HEK293 (cell line): ENCODE measurements around the gene ISG15.

Source experiments
- GLI4 ChIP-seq: fragments of 450-650 bp; formaldehyde crosslinking; IDR thresholded peaks from 2 replicates; pipeline ENCODE4 v1.5.1; 2016; ENCODE audit warnings: missing biosample characterization, missing genetic modification characterization
- KLF1 ChIP-seq: fragments of 450-650 bp; formaldehyde crosslinking; IDR thresholded peaks from 2 replicates; pipeline ENCODE4 v1.5.1; 2016; ENCODE audit warnings: missing biosample characterization, missing genetic modification characterization
- OVOL3 ChIP-seq: fragments of 450-650 bp; formaldehyde crosslinking; IDR thresholded peaks from 2 replicates; pipeline ENCODE4 v1.5.1; 2016; ENCODE audit warnings: missing biosample characterization, missing genetic modification characterization
- WT1 ChIP-seq: fragments of 450-650 bp; formaldehyde crosslinking; IDR thresholded peaks from 2 replicates; pipeline ENCODE4 v1.5.1; 2016; ENCODE audit warnings: missing biosample characterization, missing genetic modification characterization
- ZBTB11 ChIP-seq: fragments of 450-650 bp; formaldehyde crosslinking; conservative IDR thresholded peaks from 2 replicates; pipeline ENCODE4 v1.5.1; 2016; ENCODE audit warnings: low read depth, missing biosample characterization, missing genetic modification characterization
- ZBTB21 ChIP-seq: fragments of 450-650 bp; formaldehyde crosslinking; IDR thresholded peaks from 2 replicates; pipeline ENCODE4 v1.5.1; 2017; ENCODE audit warnings: missing biosample characterization, missing genetic modification characterization
- ZFP41 ChIP-seq: fragments of 450-650 bp; formaldehyde crosslinking; IDR thresholded peaks from 2 replicates; pipeline ENCODE4 v1.5.1; 2016; ENCODE audit warnings: missing biosample characterization, missing genetic modification characterization, borderline replicate concordance
- ZNF211 ChIP-seq: fragments of 450-650 bp; formaldehyde crosslinking; IDR thresholded peaks from 2 replicates; pipeline ENCODE4 v1.5.1; 2016; ENCODE audit warnings: low read depth, missing biosample characterization, missing genetic modification characterization
- ZNF214 ChIP-seq: fragments of 450-650 bp; formaldehyde crosslinking; IDR thresholded peaks from 2 replicates; pipeline ENCODE4 v1.5.1; 2017; ENCODE audit warnings: missing biosample characterization, mild to moderate bottlenecking, missing genetic modification characterization, borderline replicate concordance
- ZNF221 ChIP-seq: fragments of 450-650 bp; formaldehyde crosslinking; IDR thresholded peaks from 2 replicates; pipeline ENCODE4 v1.5.1; 2017; ENCODE audit warnings: missing biosample characterization, missing genetic modification characterization, borderline replicate concordance
- ZNF274 ChIP-seq, 2 experiments: fragments of 200-500 bp in 1 of 2; fragments of 450-650 bp in 1 of 2; sonication (Bioruptor generic) in 1 of 2; formaldehyde crosslinking in 1 of 2; IDR thresholded peaks; 2 replicates each; pipeline versions ENCODE4 v1.5.1 to v1.6.1; 2014 to 2016; ENCODE audit warnings: borderline replicate concordance in 1 of 2, inconsistent platforms in 1 of 2, low read length in 1 of 2, missing biosample characterization in 1 of 2, missing genetic modification characterization in 1 of 2
- ZNF423 ChIP-seq: fragments of 450-650 bp; formaldehyde crosslinking; IDR thresholded peaks from 2 replicates; pipeline ENCODE4 v1.5.1; 2016; ENCODE audit warnings: missing biosample characterization, missing genetic modification characterization
- ZNF513 ChIP-seq: fragments of 450-650 bp; IDR thresholded peaks from 2 replicates; pipeline ENCODE4 v1.5.1; 2018; ENCODE audit warnings: missing biosample characterization, missing genetic modification characterization
- ZNF544 ChIP-seq: fragments of 450-650 bp; formaldehyde crosslinking; IDR thresholded peaks from 2 replicates; pipeline ENCODE4 v1.5.0; 2017; ENCODE audit warnings: missing biosample characterization, missing genetic modification characterization
- ZNF585B ChIP-seq: fragments of 450-650 bp; formaldehyde crosslinking; IDR thresholded peaks from 2 replicates; pipeline ENCODE4 v1.5.1; 2016; ENCODE audit warnings: missing biosample characterization, missing genetic modification characterization
- ZNF623 ChIP-seq: fragments of 450-650 bp; formaldehyde crosslinking; IDR thresholded peaks from 2 replicates; pipeline ENCODE4 v1.5.1; 2016; ENCODE audit warnings: missing biosample characterization, missing genetic modification characterization
- ZNF792 ChIP-seq: fragments of 450-650 bp; formaldehyde crosslinking; IDR thresholded peaks from 2 replicates; pipeline ENCODE4 v1.5.1; 2016; ENCODE audit warnings: missing biosample characterization, missing genetic modification characterization
- ZNF830 ChIP-seq: fragments of 450-650 bp; IDR thresholded peaks from 2 replicates; pipeline ENCODE4 v1.5.0; 2018; ENCODE audit warnings: missing biosample characterization, missing genetic modification characterization, low read depth, mild to moderate bottlenecking, moderate library complexity
- ZSCAN23 ChIP-seq: fragments of 450-650 bp; formaldehyde crosslinking; IDR thresholded peaks from 2 replicates; pipeline ENCODE4 v1.5.1; 2016; ENCODE audit warnings: missing biosample characterization, missing genetic modification characterization
- TF ChIP-seq, protein P1 (sequence below): fragments of 450-650 bp; formaldehyde crosslinking; IDR thresholded peaks from 2 replicates; pipeline ENCODE4 v1.5.1; 2016; ENCODE audit warnings: missing biosample characterization, missing genetic modification characterization
- TF ChIP-seq, protein P2 (sequence below): fragments of 450-650 bp; formaldehyde crosslinking; IDR thresholded peaks from 2 replicates; pipeline ENCODE4 v1.5.1; 2016; ENCODE audit warnings: missing biosample characterization, missing genetic modification characterization
- TF ChIP-seq, protein P3 (sequence below): fragments of 450-650 bp; formaldehyde crosslinking; IDR thresholded peaks from 2 replicates; pipeline ENCODE4 v1.5.1; 2016; ENCODE audit warnings: missing biosample characterization, missing genetic modification characterization
- TF ChIP-seq, protein P4 (sequence below): fragments of 450-650 bp; formaldehyde crosslinking; IDR thresholded peaks from 2 replicates; pipeline ENCODE4 v1.5.1; 2017; ENCODE audit warnings: missing biosample characterization, missing genetic modification characterization

Gene ISG15

DNA sequence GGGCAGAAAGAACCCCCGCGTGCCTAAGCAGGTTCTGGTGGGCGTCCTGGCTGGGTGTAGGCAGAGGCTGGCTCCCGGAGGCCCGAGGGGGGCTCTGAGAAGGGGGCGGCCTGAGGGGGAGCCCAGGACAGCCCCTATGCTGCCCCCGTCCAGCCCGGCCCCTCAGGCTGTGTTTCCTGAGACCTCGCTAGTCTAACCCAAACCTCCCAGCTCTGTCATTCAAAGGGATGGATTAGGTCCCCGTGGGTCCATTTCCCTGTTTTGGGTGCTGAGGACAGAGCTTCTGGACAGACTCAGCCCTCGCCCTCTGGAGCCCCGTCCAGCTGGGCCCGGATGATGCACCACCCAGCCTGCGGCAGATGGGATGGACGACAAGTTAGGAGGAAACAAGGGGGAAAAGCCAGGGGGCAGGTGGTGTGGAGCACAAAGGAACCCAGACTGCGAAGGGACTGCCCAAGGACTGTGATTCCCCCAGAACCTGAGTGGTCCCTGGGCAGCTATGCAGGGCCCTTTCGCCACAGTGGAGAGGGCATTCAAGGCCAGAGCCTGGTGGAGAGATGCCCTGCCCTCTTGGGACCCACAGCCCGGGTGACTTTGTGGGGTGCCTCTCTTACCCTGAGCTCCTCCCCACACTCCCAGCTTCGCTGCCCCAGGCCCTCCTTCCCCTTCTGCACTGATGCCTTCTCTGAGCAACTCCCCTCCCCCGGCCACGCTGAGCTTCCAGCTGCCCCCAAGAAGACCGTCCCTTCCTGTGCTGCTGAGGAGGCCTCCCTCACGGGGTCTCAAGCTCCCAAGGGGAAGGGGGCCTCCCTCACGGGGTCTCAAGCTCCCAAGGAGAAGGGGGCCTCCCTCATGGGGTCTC lies 16.2 kb upstream of the ISG15 start (continued):
- TF ChIP-seq ZNF423 (0 out of 2 replicates have a peak, but pooled peaks have one; percentile 43), ZNF623 (tag by site-specific recombination) (no peak), ZBTB11 (tag by site-specific recombination) (no peak; the same call in 1 of the 2 replicates), OVOL3 (tag by site-specific recombination) (0 out of 2 replicates have a peak, but pooled peaks have one; percentile 12), ZNF211 (tag by site-specific recombination) (no peak), ZNF792 (tag by site-specific recombination) (no peak), ZNF274 (IDR thresholded peaks at IDR 0.05; ENCODE audit: low read length) (no peak), ZNF274 (tag by site-specific recombination; IDR thresholded peaks at IDR 0.05; ENCODE audit: borderline replicate concordance) (no peak), ZNF544 (no peak), ZFP41 (no peak), ZNF585B (tag by site-specific recombination) (no peak), KLF1 (tag by site-specific recombination) (no peak; the same call in 1 of the 2 replicates), ZNF214 (tag by site-specific recombination) (no peak), ZNF830 (tag by site-specific recombination) (no peak), ZSCAN23 (tag by site-specific recombination) (0 out of 2 replicates have a peak, but pooled peaks have one; percentile 10), WT1 (tag by site-specific recombination) (peak; percentile 13; the same call in 1 of the 2 replicates), ZBTB21 (tag by site-specific recombination) (no peak), GLI4 (tag by site-specific recombination) (peak; percentile 99), ZNF513 (no peak), ZNF221 (tag by site-specific recombination) (no peak)
- TF ChIP-seq, protein P1, sequence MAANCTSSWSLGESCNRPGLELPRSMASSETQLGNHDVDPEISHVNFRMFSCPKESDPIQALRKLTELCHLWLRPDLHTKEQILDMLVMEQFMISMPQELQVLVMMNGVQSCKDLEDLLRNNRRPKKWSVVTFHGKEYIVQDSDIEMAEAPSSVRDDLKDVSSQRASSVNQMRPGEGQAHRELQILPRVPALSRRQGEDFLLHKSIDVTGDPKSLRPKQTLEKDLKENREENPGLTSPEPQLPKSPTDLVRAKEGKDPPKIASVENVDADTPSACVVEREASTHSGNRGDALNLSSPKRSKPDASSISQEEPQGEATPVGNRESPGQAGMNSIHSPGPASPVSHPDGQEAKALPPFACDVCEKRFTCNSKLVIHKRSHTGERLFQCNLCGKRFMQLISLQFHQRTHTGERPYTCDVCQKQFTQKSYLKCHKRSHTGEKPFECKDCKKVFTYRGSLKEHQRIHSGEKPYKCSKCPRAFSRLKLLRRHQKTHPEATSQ (tag by site-specific recombination) = no peak
- TF ChIP-seq, protein P2, sequence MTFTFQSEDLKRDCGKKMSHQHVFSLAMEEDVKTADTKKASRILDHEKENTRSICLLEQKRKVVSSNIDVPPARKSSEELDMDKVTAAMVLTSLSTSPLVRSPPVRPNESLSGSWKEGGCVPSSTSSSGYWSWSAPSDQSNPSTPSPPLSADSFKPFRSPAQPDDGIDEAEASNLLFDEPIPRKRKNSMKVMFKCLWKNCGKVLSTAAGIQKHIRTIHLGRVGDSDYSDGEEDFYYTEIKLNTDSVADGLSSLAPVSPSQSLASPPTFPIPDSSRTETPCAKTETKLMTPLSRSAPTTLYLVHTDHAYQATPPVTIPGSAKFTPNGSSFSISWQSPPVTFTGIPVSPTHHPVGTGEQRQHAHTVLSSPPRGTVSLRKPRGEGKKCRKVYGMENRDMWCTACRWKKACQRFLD (tag by site-specific recombination) = no peak
- TF ChIP-seq, protein P3, sequence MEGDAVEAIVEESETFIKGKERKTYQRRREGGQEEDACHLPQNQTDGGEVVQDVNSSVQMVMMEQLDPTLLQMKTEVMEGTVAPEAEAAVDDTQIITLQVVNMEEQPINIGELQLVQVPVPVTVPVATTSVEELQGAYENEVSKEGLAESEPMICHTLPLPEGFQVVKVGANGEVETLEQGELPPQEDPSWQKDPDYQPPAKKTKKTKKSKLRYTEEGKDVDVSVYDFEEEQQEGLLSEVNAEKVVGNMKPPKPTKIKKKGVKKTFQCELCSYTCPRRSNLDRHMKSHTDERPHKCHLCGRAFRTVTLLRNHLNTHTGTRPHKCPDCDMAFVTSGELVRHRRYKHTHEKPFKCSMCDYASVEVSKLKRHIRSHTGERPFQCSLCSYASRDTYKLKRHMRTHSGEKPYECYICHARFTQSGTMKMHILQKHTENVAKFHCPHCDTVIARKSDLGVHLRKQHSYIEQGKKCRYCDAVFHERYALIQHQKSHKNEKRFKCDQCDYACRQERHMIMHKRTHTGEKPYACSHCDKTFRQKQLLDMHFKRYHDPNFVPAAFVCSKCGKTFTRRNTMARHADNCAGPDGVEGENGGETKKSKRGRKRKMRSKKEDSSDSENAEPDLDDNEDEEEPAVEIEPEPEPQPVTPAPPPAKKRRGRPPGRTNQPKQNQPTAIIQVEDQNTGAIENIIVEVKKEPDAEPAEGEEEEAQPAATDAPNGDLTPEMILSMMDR (tag by site-specific recombination) = no peak
- TF ChIP-seq, protein P4, sequence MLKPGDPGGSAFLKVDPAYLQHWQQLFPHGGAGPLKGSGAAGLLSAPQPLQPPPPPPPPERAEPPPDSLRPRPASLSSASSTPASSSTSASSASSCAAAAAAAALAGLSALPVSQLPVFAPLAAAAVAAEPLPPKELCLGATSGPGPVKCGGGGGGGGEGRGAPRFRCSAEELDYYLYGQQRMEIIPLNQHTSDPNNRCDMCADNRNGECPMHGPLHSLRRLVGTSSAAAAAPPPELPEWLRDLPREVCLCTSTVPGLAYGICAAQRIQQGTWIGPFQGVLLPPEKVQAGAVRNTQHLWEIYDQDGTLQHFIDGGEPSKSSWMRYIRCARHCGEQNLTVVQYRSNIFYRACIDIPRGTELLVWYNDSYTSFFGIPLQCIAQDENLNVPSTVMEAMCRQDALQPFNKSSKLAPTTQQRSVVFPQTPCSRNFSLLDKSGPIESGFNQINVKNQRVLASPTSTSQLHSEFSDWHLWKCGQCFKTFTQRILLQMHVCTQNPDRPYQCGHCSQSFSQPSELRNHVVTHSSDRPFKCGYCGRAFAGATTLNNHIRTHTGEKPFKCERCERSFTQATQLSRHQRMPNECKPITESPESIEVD (tag by site-specific recombination) = no peak
